NCI-H82 (cell line): Measurements from ENCODE around the gene AFDN.

ENCODE experiments used
- DNase-seq: peaks from one replicate; lab custom pipeline; 2025; lab: John Stamatoyannopoulos, UW

Gene AFDN

DNA sequence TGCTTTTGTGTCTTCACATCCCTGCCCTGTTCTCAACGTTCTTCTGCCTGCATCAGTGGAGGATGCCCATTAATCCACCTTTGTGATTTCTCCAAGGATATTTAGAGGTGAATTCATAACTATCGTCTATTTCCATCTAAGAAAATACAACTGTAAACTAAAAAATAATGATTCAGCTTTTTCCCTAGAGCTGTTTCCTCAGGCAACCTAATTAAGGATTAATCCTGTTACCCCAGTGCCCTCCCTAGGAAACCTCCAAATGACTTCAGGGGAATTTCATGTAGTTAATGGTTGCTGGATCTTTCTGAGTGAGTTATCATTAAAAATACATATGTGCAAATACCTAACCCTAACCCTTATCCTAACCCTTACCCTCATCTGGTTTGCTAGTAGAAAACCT is 14.6 kb upstream of the AFDN start:
- peak; percentile 12 for DNase-seq

GRCh38 chr6:167815296-167815980 is 11.3 kb upstream of the AFDN start:
- no peak for DNase-seq

DNA sequence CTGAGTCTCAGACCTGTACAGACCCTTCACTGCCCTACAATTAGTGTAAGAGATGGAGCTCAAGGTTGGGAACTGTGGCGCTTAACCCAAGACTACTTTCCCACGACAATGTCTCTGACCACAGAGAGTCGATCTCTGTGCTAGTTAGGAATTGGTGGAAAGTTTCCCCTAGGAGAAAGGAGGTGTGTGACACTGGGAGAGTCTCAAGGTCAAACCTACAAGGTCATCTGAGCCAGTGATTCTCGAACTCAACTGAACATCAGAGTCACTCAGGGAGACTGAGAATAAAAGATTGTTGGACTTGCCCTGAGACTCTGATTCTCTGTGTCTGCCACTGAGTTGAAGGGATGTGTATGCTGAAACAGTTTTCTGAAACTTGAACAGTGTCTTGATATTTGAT is 9.7 kb upstream of the AFDN start:
- no peak for DNase-seq

DNA sequence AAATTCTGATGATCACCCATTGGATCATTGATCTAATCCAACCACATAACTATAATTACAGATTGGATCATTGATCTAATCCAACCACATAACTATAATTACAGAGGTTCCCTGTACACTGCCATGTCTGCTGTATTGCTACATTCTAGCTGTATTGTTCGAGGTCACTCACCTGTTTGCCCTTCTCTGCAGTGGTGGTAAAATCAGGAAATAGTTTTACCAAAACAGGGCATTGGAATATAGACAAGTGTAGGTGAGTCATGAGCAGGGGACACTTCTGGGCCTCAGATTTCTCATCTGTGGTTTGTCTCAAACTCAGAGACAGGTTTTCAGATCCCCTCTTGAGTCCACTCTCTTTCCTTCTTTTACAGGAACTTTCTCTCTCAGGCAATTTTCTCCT is 9.0 kb upstream of the AFDN start:
- DNase-seq: no peak

GRCh38 chr6:167819576-167819975 is 7.1 kb upstream of the AFDN start:
- no peak for DNase-seq

DNA sequence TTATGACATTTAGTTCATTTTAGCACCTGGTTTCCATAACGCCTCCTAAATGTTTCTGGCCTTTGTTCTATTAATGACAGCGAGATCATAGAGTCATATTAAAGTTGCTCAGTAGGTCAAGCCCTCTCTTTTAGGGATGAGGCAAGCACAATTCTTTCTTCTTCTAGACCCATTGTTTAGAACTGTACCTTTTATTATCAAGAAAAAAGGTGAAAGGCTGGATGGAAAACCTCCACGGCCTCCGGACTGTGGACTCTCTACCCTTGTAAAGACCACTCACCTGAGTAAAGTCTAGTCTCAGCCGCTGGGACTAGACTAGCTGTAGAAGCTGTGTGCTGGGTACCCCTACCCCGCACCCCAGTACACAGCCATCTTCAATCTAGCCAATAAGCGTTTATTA is 6.0 kb upstream of the AFDN start:
- no peak for DNase-seq

DNA sequence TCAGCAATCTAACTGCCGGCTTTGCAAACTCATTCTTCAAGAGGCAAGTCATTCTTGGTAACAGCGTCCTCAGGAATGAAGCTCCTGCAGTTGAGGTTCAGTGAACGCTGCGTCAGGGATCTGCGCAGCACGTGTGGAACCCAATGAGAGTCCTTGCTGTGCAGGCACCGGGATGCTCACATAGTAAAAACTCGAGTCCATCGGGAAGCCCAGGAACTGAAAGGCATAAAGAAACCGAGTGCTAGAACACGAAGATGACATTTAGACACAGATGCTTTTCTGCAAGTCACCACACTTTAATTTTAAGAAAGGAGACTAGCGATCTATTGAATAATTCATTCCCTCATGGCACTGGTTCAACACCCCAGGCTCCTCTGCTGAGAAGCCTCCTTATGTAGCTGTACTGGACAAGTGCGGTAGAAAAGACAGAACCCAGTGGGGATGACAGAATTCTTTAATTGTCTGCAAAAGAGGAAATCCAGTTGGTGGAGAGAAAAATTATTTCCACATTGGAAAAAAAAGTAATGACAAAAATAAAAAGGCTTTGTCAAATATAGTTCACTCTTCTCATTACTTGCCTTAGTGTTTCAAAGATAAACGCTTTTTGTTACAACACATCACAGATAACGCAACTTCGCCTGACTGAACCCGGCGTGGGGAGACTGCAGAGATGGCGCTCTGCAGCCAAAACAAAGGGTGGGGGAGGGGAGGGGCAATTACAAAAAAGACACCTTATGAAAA is 1.9 kb upstream of the AFDN start:
- DNase-seq: no peak

GRCh38 chr6:167825332-167826229 is 1.1 kb upstream of the AFDN start:
- peak; percentile 73 for DNase-seq

DNA sequence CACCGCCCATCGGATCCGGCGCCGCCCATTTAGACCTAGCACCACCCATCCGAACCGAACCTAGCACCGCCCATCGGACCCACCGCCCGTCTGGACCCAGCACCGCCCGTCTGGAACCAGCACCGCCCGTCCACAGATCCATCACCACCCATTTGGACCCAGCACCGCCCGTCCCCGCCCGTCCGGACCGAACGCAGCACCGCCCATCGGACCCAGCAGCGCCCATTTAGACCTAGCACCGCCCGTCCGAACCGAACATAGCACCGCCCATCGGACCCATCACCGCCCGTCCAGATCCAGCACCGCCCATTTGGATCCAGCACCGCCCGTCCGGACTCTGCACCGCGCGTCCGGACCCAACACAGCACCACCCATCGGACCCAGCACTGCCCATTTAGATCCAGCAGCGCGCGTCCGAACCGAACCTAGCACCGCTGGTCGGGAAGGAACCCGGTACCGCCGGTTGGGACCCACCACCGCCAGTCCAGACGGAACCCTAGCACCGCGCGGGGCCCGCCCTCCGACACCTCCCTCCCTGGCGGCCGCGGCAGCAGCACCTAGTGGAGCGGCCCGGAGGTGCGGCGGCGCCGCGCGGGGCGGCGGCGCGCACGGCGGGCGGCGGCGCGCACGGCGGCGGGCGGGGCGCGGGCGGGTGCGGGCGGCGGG is 348 bp upstream of the AFDN start:
- DNase-seq: peak; percentile 77

GRCh38 chr6:167827583-167828324 is 1.0 kb downstream of the AFDN start:
- peak; percentile 81 for DNase-seq

GRCh38 chr6:167828325-167828956 is 1.7 kb downstream of the AFDN start:
- peak; percentile 58 for DNase-seq

DNA sequence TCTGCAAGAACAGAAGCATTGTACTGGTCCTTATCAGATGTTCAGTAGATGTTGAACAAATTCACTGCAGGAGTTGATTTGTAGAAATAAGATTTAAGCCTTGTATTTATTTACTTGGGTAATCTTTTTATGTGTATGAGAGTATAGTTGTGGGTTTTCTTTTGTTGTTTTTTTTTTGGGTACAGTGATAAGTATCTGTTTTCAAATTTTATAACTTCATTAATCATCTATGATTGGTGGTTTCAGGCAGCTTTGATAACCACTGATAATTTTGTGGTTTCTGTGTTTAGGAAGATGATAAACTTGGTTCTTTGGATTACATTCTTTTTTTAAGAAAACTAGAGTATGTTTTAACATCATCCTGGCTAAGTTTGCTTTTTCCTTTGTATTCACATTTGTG is 2.8 kb downstream of the AFDN start:
- no peak for DNase-seq

DNA sequence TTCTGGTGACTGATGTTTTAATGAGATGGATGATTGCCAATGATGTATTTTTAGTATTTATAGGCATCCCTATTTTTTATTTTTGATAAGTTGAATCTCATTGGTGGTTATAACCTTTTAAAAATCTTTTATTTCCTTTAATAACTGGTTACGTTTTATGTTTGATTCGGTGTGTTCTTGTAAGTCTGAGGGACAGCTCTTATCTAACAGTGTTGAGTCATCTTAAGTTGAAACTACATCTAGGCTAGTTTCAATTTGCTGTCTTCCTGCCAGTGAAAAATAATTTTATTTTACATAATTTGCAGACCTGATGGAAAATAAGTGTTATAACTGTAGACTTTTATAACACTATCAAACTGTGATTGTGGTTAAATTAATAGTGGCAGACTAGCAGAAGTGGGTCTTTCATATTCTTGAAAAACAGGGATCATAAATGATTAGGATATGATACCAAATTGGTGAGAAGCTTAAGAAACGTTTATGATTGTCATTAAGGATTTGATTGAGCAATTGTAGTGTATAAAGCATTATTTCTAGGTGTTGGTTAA is 4.6 kb downstream of the AFDN start:
- DNase-seq: no peak

- no peak for DNase-seq
Observed at GRCh38 chr6:167832497-167833395, 6.0 kb downstream of the AFDN start.

DNA sequence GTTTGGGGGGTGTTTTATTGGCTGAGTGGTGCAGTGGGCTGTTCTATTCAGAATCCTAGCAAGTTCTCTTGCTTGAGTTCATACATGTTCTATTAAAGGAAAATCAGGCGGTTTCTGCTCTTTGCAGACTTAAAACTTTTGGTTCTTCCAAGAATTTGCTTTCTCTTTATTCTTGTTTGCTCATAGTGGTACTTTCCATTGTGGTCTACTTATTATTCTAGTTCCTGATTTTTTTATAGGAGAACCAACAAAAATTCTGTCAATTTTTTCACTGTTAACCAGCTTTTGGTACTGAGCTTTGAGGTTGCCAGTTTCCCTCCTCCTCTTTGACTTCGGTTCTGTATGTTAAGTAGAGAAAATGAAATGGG is 6.7 kb downstream of the AFDN start:
- DNase-seq: no peak

DNA sequence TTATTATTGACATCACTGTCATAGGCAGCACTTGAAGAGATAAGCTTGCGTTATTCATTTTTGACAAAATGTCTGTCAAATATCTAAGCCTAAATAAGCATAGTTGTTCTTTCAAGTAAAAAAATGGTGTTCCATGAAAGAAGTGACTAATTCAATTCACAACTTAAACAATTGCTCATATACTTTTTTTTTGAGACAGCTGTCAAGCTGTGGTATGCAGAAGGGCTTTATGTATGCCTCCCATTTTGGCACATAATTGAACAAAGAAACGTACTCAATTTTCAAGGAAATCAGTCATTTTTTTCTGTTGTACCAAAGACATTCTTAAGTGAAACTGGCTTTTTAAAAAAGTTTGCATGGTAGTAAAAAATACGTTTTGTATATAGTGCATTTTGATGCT is 8.5 kb downstream of the AFDN start:
- no peak for DNase-seq

- DNase-seq: no peak
Observed at GRCh38 chr6:167836721-167837120, 10.0 kb downstream of the AFDN start.

GRCh38 chr6:167838207-167838748 is 11.6 kb downstream of the AFDN start:
- DNase-seq: no peak

DNA sequence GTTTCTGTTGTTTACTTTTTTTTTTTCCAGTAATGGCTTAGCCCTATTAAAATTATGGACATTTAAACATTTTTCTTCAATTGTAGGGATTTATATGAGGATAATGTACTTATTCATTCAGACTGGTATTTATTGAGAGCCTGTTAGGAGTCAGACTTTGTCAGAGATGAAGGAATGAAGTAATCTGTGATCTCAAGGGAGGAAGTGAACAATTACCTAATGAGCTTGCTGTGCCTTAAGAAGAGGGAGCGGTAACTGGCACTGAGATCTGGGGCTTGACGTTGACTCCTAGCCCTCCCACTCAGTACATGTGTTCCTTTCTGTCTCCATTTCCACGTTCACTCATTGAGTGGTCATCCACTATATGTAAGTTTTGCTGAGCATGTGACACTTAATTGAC is 12.6 kb downstream of the AFDN start:
- DNase-seq: peak; percentile 61
